Stimulated activated CD4-positive, alpha-beta T cell treated with anti-CD3 and anti-CD28 coated beads, TNF-alpha, amount 100 ng/mL, for 24 hours (primary cell): Measurements from ENCODE around the gene ZNRF1.

ENCODE experiments used
- DNase-seq, 3 experiments: peaks; one replicate each; pipeline ENCODE4 v3.0.0-alpha.2; 2020; ENCODE audit warnings: low read depth in 3 of 3

The ZNRF1 gene

DNA sequence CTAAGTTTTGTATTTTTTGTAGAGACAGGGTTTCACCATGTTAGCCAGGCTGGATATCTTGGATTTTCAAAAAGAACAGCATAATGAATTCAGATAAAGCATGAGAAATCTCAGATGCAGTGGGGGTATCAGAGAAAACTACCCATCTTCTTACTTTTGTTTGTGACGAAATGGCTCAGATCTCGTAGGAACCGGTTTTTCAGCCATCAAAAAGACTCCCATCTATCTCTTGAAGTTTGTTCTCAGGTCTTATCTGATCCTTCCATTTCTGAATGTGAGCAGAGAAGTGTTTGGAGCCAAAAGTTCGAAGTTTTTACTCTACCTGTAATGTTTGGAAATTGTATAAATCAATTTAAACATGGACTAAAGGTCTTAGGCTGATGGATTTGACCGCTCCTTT, 60.6 kb downstream of the ZNRF1 start:
- DNase-seq, result no peak

GRCh38 chr16:75060723-75061122, 61.9 kb downstream of the ZNRF1 start:
- DNase-seq, result no peak

DNA sequence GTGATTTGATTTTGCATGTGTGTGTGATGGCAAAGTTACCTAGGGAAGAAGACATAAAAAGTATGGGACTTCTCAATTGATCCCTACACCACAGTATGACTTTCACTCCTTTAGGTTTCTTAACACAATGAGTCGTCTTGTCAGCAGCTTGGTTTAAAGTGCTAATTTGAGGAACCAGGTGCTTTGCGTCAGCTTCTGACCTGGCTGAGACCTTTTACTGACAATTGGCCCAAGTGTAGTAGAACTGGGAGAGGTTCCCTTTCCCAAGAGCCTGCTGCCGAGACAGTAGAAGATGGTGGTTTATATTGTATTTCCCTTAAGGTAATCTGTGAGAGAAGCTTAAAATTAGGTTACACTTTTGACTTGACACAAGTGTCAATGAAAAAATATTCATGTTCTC, 62.8 kb downstream of the ZNRF1 start:
- no peak for DNase-seq

DNA sequence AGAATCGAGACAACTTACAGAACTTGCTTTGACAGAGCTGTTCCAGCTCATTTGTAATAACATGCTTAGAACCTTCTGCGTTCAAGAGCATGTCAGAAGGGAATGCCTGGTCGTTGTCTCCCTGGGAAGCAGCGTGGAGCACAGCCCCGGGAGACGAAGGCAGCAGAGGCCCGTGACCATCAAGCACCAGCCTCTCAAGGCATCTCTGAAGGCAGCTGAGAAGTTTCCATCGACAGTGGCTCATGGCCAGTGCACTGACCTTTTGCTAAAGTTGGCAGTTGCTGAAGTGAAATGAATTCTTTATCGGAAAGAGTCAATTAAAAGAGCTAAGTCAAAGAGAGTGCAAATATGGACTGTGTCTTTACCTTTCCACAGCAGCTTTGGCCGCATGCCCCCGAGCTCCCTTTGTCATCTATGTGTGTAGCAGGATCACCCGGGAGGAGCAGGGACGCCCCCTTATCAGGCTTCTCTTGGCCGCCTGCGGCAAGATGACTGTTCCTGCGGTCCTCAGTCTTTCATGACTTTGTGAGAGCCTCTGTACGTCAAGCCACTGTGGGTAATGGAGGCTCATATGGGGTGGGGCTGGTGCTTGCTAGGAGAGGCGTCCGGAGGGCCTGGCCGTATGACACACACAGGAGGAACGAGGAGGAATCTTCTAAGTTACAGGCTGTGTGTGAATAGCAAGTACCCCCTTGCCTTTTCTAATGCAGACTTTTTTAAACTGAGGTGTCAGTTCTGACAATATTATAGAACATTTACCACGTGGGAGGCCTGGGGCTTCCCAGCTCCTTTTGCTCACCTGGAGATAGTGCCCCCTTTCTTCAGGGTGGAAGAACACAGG, 63.5 kb downstream of the ZNRF1 start:
- DNase-seq, result no peak

DNA sequence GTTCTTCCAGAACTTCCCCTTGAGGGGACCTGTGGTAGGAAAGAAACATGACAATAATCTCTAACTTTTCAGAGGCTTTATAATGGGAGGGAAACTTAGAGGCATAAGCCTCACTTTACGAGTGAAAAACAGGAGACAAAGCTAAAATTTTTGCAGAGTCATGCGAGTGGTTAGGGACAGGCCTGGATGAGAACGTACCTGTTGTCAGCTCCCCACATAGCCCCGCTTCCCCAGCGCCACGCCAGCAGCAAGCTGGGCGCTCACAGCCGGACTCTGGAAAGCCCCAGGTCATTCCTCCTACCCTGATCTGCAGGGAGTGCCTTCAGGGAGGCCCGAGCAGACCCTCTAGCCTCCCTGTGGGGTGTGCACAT, 64.1 kb downstream of the ZNRF1 start:
- DNase-seq, result no peak

DNA sequence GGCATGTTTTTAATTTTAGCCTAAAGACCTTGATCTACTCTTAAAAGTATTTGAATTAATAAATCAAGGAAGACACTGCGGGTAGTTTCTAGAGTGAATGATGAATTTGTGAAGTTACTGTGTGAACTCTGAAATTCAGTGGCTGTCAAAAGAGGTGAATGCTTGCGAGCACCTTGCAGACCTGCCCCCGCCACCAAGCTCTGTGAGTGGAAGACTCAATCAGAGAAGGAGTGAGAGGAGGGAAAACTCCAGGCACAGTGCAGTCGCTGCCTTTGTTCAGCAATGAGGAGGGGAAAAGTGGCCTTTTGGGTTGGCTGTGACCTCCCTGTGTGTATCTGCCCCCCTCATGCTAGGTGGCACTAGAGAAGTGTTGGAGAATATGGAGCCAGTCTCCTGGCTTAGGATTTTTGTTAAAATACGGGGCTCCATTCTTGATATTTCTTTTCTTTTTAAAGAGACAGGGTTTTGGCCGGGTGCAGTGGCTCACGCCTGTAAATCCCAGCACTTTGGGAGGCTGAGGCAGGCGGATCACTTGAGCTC, 64.8 kb downstream of the ZNRF1 start:
- no peak for DNase-seq

- peak in 1 of 3 experiments; percentile 17 for DNase-seq
These were observed 65.8 kb downstream of the ZNRF1 start for GRCh38 chr16:75064403-75065148.

DNA sequence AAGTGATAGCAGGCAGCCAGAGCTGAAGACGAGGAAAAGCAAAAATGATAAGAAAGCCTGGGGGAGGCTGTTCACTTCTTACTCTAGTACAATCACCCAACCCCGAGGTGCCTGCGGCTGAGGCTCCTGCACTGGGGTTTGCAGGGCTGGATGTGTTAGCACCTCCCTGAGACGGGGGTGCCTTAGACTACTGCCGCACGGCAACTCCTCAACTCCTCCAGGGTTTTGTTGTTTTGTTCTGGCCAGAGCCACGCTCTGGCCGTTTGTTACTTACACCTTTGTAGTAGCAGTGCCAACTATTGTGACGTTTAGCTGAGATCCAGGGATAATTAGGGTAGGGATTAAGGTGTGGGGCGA, 66.3 kb downstream of the ZNRF1 start:
- DNase-seq, result peak in 1 of 3 experiments; percentile 15

- no peak for DNase-seq
These were observed 66.8 kb downstream of the ZNRF1 start for GRCh38 chr16:75065521-75066149.

GRCh38 chr16:75066861-75067447, 68.1 kb downstream of the ZNRF1 start:
- DNase-seq, result no peak

DNA sequence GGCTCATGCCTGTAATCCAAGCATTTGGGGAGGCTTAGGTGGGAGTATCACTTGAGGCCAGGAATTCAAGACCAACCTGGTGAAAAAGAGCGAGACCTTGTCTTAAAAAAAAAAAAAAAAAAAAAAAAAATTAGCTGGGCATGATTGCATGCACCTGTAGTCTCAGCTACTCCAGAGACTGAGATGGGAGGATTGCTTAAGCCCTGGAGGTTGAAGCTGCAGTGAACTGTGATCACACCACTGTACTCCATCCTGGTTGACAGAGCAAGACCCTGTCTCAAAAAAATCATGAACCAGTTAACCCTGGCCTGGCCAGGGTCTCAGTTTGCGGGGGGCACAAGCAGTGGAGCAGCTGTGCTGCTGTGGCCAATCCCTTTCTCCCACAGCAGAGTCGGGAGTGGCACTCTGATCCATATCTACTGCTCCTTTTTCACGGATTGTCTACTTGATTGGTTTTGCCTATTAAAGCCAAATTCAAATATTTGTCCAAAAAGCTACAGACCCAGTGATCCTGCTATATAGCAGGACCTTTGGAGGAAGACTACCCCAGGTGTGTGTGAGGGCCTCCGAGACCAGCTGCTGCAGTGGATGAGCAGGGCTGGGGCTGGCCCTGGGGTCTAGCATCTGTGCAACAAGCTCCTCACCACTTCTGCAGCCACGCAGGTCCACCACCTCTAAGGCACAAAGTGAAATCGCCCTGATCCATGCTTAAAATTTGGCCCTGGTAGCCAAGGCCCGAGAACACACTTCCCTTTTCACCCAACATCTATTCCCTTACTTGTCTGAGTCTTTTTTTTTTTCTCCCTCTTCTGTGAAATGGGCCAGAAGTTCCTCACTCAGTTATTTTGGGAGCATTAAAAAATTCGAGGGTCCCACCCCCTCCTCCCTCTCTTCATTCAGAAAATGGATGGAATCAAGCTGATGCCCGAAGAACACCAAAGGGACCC, 69.5 kb downstream of the ZNRF1 start:
- no peak for DNase-seq

GRCh38 chr16:75070012-75070841, 71.4 kb downstream of the ZNRF1 start:
- no peak for DNase-seq

DNA sequence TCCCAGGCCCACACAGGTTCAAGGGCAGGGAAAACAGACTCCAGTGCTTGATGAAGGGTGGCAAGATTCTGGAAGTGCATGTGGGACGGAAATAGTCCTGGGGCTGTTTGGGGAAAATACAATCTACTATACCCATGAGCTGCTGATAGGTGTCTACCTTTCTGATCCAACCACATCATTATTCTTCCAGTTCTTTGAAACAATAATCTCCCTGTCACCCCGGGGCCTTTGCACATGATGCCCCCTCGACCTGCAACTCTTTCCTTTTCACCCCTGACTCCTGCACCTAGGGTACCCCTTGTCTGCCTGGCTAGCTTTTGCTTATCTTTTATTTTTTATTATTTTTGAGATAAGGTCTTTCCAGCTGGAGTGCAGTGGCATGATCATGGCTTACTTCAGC, 72.8 kb downstream of the ZNRF1 start:
- no peak for DNase-seq

DNA sequence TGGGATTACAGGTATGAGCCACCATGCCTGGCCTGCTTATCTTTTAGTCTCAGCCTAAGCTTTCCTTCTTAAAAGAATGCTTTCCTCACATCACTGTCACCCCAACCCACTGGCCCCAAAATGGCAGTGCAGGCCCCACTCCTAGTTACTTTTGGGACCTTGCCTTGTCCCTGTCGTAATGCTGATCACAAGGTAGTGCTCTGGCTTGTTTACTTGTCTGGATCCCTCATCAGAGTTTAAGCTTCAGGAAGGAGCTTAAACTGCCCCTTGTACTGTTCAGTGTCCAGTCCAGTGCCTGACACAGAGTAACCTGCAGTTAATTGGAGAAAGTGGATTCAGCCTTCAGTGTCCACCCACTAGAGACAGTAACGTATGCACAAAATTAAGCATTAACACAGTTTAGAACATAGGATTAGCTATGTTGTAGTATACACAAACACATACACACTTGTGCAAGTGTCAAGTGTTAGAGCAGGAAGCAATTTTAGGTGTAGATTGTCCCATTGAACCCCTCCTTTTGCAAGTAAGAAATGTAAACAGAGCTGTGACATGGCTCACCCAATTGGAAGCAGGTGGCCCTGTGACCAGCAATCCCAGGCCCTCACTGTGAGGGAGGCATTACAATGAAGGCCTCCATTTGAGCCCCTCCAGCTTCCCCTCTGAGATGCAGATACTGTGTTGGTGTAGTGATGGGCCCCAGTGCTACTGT, 73.6 kb downstream of the ZNRF1 start:
- DNase-seq, result no peak

DNA sequence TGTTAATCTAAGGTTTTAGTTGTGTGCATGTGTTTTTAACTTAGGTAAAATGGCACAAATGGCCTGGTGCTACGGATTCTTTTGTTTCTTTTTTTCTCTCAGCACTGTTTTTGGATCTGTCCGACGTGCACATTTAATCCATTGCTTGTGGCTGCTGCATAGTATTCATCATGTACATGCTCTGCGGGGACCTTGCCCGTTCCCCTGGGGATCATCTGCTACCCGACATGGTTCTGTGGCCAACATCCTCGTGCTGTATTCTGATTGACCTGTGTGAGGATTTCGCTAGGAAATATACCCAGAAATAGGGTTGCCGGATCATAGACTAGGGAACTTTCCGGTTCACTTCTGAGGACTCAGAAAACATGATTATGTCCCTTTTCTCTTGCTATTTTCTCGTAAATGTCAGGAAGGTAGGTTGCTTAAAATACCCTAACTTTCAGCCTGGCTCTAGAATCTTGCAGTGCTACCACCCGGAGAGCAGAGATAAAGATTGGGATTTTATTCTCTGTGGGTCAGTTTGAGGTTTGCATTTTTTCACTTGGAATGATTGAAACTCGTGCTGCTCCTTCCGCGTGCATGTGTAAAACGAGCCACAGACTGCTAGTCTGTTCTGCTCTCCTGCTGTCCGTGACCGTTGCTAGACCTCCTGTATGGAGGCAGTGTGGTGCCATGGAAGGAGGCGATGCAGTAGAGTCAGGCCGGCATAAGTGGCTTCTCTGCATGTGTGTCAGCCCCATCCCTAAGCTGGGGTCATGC, 74.9 kb downstream of the ZNRF1 start:
- DNase-seq, result no peak

GRCh38 chr16:75074304-75074793, 75.5 kb downstream of the ZNRF1 start:
- DNase-seq, result no peak

- peak; percentile 40 to 75 (median 43) for DNase-seq
These were observed 76.3 kb downstream of the ZNRF1 start for GRCh38 chr16:75074920-75075687.
